ENCODE data around the gene ARSI.

ARSI gene

DNA sequence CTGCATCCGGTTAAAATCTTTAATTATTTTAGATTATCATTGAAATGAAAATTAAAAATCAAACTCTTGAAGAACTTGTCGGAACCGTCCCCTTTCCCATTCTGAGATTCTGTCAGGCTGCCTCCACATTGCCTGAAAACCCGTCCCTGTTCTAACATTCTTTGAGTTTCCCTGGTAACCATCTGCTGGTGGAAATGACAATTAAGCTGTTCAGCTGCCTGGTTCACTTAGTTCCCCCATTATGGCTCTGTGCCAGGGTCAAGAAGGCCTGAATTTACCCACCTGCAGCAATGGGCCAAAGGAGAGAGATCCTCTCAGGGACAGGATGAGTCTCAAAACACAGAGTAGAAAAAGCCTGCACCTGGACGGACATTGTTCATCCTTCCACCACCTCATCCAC is 43.0 kb upstream of the ARSI start:
- no peak for DNase-seq (ENCODE audit: low read depth)
- TF ChIP-seq, protein P1, sequence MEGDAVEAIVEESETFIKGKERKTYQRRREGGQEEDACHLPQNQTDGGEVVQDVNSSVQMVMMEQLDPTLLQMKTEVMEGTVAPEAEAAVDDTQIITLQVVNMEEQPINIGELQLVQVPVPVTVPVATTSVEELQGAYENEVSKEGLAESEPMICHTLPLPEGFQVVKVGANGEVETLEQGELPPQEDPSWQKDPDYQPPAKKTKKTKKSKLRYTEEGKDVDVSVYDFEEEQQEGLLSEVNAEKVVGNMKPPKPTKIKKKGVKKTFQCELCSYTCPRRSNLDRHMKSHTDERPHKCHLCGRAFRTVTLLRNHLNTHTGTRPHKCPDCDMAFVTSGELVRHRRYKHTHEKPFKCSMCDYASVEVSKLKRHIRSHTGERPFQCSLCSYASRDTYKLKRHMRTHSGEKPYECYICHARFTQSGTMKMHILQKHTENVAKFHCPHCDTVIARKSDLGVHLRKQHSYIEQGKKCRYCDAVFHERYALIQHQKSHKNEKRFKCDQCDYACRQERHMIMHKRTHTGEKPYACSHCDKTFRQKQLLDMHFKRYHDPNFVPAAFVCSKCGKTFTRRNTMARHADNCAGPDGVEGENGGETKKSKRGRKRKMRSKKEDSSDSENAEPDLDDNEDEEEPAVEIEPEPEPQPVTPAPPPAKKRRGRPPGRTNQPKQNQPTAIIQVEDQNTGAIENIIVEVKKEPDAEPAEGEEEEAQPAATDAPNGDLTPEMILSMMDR (IDR thresholded peaks at IDR 0.05; ENCODE audit: insufficient read depth, low read depth, low read length, missing control alignments) = no peak
- no peak overlapping the region for H3K4me3 ChIP-seq (ENCODE audit: low read depth, low read length)

GRCh38 chr5:150343994-150344631 is 41.4 kb upstream of the ARSI start:
- DNase-seq (ENCODE audit: low read depth) = no peak
- TF ChIP-seq, protein P1 (IDR thresholded peaks at IDR 0.05; ENCODE audit: insufficient read depth, low read depth, low read length, missing control alignments) = no peak
- no peak overlapping the region for H3K4me3 ChIP-seq (ENCODE audit: low read depth, low read length)

GRCh38 chr5:150342583-150342982 is 39.9 kb upstream of the ARSI start:
- peak; percentile 53 for DNase-seq (ENCODE audit: low read depth)
- H3K4me3 ChIP-seq (ENCODE audit: low read depth, low read length) = no peak overlapping the region
- TF ChIP-seq, protein P1 (IDR thresholded peaks at IDR 0.05; ENCODE audit: insufficient read depth, low read depth, low read length, missing control alignments) = no peak

GRCh38 chr5:150341989-150342388 is 39.3 kb upstream of the ARSI start:
- no peak overlapping the region for H3K4me3 ChIP-seq (ENCODE audit: low read depth, low read length)
- DNase-seq (ENCODE audit: low read depth) = no peak
- TF ChIP-seq, protein P1 (IDR thresholded peaks at IDR 0.05; ENCODE audit: insufficient read depth, low read depth, low read length, missing control alignments) = no peak

GRCh38 chr5:150341331-150341730 is 38.6 kb upstream of the ARSI start:
- H3K4me3 ChIP-seq (ENCODE audit: low read depth, low read length) = no peak overlapping the region
- TF ChIP-seq, protein P1 (IDR thresholded peaks at IDR 0.05; ENCODE audit: insufficient read depth, low read depth, low read length, missing control alignments) = no peak
- no peak for DNase-seq (ENCODE audit: low read depth)

DNA sequence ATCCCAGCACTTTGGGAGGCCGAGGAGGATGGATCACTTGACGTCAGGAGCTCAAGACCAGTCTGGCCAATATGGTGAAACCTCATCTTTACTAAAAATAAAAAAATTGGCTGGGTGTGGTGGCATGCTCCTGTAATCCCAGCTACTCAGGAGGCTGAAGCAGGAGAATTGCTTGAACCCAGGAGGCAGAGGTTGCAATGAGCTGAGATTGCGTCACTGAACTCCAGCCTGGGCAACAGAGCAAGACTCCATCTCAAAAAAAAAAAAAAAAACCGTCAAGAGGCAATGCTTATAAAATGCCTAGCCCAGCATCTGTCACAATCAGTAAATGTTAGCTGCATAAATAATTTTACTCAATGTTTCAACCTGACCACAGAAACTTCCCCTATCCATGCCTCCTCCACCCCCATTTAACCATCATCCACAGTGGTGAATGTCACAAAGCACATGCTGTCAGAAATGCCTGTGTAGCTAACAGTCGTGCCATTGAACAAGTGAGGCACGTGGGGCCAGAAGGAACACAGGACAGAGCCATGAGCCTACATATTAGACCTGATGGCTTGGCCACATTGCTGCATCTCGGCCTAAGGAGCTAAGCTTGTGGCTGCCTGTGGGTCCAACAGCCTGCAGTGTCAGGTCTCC is 38.0 kb upstream of the ARSI start:
- TF ChIP-seq, protein P1 (IDR thresholded peaks at IDR 0.05; ENCODE audit: insufficient read depth, low read depth, low read length, missing control alignments) = no peak
- H3K4me3 ChIP-seq (ENCODE audit: low read depth, low read length) = no peak overlapping the region
- no peak for DNase-seq (ENCODE audit: low read depth)

- H3K4me3 ChIP-seq (ENCODE audit: low read depth, low read length) = no peak overlapping the region
- TF ChIP-seq, protein P1 (IDR thresholded peaks at IDR 0.05; ENCODE audit: insufficient read depth, low read depth, low read length, missing control alignments) = no peak
- no peak for DNase-seq (ENCODE audit: low read depth)
Measured at GRCh38 chr5:150339841-150340240, 37.1 kb upstream of the ARSI start.
